ENCODE measurements around the gene VAT1L.
"Not testable (repeated sequence)": the region's sequence is repeated elsewhere in the genome, so short reads cannot be mapped to it uniquely, and the experiment has no call there.

Gene VAT1L

GRCh38 chr16:77956231-77956630, 167.9 kb downstream of the VAT1L start:
- DNase-seq (ENCODE audit: low spot score) = no peak

- no peak for DNase-seq (ENCODE audit: low spot score)
Observed at GRCh38 chr16:77960766-77961165, 172.4 kb downstream of the VAT1L start.

- no peak for DNase-seq (ENCODE audit: low spot score)
Observed at GRCh38 chr16:77961814-77962213, 173.4 kb downstream of the VAT1L start.

- no peak for DNase-seq (ENCODE audit: low spot score)
Observed at GRCh38 chr16:77962689-77963088, 174.3 kb downstream of the VAT1L start.

- no peak for DNase-seq (ENCODE audit: low spot score)
Observed at GRCh38 chr16:77963185-77964044, 175.1 kb downstream of the VAT1L start.

GRCh38 chr16:77965346-77965745, 177.0 kb downstream of the VAT1L start:
- no peak for DNase-seq (ENCODE audit: low spot score)

DNA sequence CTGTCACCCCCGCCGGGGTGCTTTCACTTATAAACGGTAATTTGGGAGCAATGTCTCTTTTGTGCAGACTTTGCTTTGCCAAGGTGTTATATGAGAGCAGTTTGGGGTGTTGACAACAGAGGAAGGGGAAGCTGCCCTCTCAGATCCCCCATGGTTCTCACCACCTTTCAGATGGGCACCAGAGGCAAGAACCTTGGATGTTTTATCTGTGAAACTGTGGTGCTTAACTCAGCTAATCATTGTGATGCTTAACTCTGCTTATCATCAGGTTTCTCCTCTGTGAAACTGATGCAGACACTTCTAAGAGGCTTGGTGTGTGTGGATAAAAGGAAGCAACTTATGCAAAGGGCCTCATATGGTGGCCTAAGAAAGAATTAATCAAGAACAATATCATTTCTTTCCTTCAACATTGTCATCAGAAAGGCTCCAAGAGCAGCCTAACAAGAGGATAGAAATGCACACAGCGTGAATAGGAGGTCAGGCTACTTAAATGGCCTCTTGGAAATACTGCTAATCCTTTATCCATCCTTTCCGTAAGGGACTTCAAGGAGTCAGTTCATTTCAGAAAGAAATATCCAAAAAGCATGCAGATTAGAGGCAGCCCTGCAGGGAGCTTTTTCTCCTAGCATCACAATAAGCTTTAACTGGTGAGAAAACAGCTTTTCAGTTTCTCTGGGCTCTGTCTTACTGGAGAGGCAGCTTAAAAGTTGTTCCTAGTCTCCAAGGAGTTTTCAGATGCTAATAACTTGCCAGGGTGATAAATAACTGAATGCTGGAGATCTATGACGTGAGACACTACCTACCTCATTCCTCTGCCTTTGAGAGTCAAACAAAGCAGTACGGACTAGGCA, 178.9 kb downstream of the VAT1L start:
- no peak for DNase-seq (ENCODE audit: low spot score)

- no peak for DNase-seq (ENCODE audit: low spot score)
Observed at GRCh38 chr16:77969861-77970260, 181.5 kb downstream of the VAT1L start.

- no peak for DNase-seq (ENCODE audit: low spot score)
Observed at GRCh38 chr16:77970371-77970770, 182.0 kb downstream of the VAT1L start.

DNA sequence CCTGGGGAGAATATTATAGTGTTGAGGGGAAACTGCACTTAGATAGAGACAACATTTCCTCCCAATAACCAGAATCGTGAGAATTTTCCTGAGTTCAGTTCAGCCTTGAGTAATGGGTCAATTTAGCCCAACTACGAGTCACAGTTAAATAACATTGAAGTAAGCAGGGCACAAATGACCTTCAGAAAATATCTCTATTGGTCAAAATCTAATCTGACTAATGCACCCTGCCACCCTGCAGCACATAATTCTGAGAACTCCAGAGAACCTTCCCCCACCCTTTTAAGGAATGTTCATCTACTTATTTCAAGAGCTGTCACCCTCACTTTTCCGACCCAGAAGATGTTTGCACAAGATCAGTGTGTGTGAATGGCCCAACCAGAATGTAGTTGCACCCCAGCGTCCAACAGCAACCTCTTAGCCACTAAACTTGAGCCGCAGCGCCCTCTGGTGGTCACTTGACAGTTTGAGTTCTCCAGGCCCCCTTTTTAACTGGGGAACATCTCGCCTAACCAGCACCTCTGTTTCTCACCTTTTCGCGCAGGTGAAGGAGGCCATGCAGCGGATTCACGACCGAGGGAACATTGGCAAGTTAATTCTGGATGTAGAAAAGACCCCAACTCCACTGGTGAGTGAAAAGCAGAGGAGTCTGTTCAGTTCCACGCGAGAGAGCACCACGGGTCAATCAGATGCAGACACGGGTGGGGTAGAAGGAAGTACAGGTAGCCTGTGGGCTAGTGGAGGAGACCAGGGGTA, 183.1 kb downstream of the VAT1L start:
- peak; percentile 70 for DNase-seq (ENCODE audit: low spot score)

- DNase-seq (ENCODE audit: low spot score) = no peak
Observed at GRCh38 chr16:77972062-77972392, 183.7 kb downstream of the VAT1L start.

DNA sequence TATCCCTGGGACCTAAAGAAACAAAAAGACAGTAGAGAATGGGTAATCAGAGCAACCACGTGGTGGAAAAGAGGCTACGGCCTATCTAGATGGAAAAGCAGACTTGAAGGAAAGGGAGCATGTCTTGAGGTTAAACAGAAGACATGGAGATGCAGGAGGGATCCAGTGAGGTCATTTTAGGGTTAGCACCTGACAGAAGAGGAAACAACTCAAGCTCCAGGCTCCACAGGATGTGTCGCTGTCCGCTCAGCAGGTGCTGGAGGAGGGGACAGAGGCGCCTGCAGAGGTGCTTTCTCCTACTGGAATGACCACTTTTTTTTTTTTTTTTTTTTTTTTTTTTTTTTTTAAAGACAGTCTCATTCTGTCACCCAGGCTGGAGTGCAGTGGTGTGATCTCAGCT, 186.5 kb downstream of the VAT1L start:
- no peak for DNase-seq (ENCODE audit: low spot score)

- DNase-seq (ENCODE audit: low spot score) = no peak
Observed at GRCh38 chr16:77975942-77976341, 187.6 kb downstream of the VAT1L start.

DNA sequence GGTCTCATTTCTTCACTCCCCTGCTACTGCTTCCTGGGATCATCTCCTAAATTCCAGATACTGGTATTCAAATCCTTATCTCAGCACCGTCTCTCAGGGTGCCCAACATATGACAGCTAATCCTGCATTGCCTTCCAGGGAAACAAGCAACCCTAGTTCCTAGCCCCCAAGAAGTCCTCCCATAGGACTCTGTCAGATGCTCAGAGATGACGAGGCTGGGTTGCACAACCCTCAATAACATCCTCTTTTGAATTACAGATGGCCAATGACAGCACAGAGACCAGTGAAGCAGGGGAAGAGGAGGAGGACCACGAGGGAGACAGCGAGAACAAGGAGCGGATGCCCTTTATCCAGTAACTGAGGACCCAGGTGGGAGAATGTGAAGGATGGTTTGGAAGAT, 189.0 kb downstream of the VAT1L start:
- DNase-seq (ENCODE audit: low spot score) = no peak

GRCh38 chr16:77985111-77985510, 196.7 kb downstream of the VAT1L start:
- no peak for DNase-seq (ENCODE audit: low spot score)

DNA sequence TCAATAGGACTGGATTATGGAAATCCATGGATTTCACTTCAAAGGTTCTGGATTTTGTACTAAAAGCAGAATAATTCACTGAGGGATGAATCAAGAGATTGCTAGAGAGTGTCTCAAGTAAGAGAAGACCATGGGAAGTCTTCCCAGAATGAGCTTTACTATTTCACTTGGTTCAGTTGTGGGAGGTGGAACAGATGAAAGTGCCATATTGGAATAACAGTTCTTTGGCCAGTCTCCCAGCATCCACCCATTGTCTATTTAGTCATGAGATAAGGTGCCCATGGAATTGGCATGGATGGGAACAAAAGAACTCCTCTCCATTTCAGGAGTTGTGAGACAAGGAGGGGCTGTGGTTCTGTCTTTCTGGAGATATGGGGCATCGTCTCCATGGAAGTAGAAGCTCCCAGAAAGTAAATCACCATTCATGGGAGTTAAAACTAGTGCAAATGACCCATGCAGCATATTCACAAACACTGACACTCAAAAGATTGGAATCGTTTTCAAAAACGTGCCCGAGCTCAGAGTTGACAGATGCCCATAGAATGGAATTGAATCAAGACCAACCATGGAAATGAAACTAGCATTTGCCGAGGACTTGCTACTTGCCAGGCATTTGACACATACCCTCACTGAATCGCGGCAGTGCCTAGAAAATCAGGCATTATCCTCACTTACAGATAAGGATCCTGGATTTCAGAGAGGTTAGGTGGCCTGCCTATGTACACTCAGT, 197.8 kb downstream of the VAT1L start:
- no peak for DNase-seq (ENCODE audit: low spot score)

DNA sequence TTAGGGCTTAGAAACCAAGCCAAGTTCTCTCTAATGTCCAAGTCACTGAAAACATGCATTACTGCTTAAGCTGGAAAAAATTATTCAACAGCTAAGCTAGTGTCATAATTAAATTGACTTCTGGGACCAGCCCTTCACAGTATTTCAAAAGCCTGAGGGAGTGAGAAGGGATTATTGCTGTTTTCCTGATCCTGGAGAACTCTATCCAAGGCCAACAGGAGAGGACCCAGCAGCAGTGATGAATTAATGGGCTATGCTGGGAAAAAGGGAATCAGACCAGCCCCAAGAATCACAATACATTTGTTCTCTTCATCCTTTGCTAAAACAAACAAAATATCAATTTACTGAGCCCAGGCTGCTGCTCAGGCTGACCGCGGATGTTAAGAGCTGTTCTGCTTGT, 199.4 kb downstream of the VAT1L start:
- DNase-seq (ENCODE audit: low spot score) = no peak

DNA sequence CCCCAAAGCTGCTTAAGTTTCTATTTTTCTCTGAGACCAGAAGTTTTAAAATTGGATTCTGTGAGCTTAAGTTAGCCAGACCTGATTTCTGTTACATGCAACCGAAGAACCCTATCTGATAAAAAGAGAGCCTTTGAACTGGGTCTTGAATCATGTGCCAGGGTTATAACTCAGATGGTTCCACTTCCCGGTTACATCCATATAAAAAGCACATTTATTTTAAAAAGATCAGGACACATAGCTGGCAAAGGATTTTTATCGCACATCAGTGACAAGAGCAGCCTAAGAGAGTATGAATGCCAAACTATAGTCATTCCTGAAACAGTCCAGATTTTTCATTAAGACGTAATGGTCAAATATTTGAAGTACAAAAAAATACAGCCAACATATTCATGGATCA, 201.5 kb downstream of the VAT1L start:
- DNase-seq (ENCODE audit: low spot score) = no peak

DNA sequence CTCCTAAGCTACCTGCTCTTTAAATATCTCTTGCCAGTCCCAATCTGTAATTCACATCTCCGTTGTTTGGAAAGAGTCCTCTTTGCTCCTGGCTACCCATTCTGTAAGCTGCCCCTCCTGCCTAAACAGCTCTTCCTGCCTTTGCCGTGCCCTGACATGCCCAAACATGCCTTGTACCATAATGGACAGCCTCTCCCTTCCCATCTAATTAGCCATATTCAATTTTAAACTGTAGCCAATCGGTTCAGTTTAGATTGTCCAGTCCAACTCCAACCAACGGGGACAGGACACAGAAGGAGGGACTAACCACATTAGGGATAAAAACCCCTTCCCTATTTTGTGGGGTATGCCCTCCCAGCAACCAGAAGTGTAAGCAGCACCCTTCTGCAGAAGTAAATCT, 203.3 kb downstream of the VAT1L start:
- DNase-seq (ENCODE audit: low spot score) = no peak

GRCh38 chr16:77992381-77992780, 204.0 kb downstream of the VAT1L start:
- not testable (repeated sequence) for DNase-seq (ENCODE audit: low spot score)

DNA sequence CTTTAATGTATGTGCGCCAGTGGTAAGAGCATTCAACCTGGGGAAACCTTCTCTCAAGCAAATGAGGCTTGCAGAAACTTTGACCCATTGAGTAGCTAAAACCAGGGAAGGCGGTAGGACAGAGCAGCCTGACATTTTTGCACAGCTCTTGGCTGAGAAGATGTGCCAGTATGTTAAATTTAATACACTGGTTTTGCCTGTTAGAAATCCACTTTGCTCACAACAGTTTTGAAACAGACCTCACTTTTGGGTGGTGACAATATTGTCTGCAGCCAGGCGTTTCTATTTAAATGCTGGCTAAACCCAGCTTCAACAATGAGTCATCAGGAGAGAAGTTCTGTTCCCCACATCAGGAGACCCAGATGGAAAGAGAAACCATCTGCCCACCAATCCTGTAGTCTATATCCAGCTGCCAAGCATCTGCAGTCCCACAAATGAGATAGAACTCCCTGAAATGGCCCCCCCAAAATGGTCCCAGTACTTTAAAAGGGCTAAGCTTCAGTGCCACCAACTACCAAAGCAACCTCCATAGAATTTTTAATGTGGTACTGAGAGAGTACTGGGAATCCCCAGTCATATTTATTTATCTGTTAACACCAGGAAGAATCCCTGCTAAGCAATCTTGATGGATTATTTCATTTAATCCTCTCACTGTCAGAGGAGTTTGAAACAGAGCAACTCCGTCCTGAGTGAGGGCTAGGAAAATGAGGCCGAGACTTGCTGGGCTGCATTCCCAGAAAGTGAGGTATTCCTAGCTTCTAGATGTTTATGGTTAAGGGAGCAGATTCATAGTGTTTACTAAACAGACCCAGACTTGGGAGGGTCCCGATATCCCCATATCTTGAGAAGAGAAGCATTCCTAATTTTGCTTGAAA, 205.0 kb downstream of the VAT1L start:
- DNase-seq (ENCODE audit: low spot score) = peak; percentile 31

Data from AG08396 (cell line).